Hematopoietic multipotent progenitor cell treated with erythropoietin and hydrocortisone succinate and interleukin-3 and kit ligand, for 4 days (in vitro differentiated cells): ENCODE measurements around the gene FOXK1.
"Not testable (repeated sequence)": the region's sequence is repeated elsewhere in the genome, so short reads cannot be mapped to it uniquely, and the experiment has no call there.

Source experiments
- DNase-seq: peaks from one replicate; pipeline ENCODE4 v3.0.0-alpha.2; 2015

Gene FOXK1

GRCh38 chr7:4681886-4682620 lies at the start of gene FOXK1:
Gene FOXK1, plus strand, starts transcription at chr7:4682295. Its CDS starts 14 bp downstream, at chr7:4682309.
- peak; percentile 90 for DNase-seq

GRCh38 chr7:4633012-4633411 lies 49.1 kb upstream of the FOXK1 start:
- DNase-seq: peak; percentile 59

- no peak for DNase-seq
These were observed 47.9 kb upstream of the FOXK1 start for GRCh38 chr7:4634166-4634565.

- no peak for DNase-seq
These were observed 43.1 kb upstream of the FOXK1 start for GRCh38 chr7:4638781-4639575.

GRCh38 chr7:4641091-4641666 lies 40.9 kb upstream of the FOXK1 start:
- DNase-seq: no peak

- DNase-seq: peak; percentile 98
These were observed 40.2 kb upstream of the FOXK1 start for GRCh38 chr7:4641667-4642467.

- DNase-seq: peak; percentile 37
These were observed 39.5 kb upstream of the FOXK1 start for GRCh38 chr7:4642468-4643203.

GRCh38 chr7:4643204-4643471 lies 39.0 kb upstream of the FOXK1 start:
- not testable (repeated sequence) for DNase-seq

- no peak for DNase-seq
These were observed 36.8 kb upstream of the FOXK1 start for GRCh38 chr7:4645246-4645645.

GRCh38 chr7:4648111-4648510 lies 34.0 kb upstream of the FOXK1 start:
- no peak for DNase-seq

- no peak for DNase-seq
These were observed 31.6 kb upstream of the FOXK1 start for GRCh38 chr7:4650433-4651047.

GRCh38 chr7:4653771-4654170 lies 28.3 kb upstream of the FOXK1 start:
- no peak for DNase-seq

GRCh38 chr7:4655311-4655710 lies 26.8 kb upstream of the FOXK1 start:
- DNase-seq: no peak

GRCh38 chr7:4655896-4656295 lies 26.2 kb upstream of the FOXK1 start:
- no peak for DNase-seq

- no peak for DNase-seq
These were observed 24.3 kb upstream of the FOXK1 start for GRCh38 chr7:4657640-4658417.

- peak; percentile 46 for DNase-seq
These were observed 22.4 kb upstream of the FOXK1 start for GRCh38 chr7:4659551-4660286.

GRCh38 chr7:4661871-4662270 lies 20.2 kb upstream of the FOXK1 start:
- DNase-seq: no peak

- no peak for DNase-seq
These were observed 18.7 kb upstream of the FOXK1 start for GRCh38 chr7:4663239-4664018.

- DNase-seq: no peak
These were observed 16.4 kb upstream of the FOXK1 start for GRCh38 chr7:4665661-4666060.
